Renal cortex interstitium (tissue), 11 donors: Measurements from ENCODE around the gene CDK10. TPM values are rescaled to one million over a fixed set of nuclear protein-coding genes. Genes with fewer than 3 reads are reported as not detected.

Experiments
- DNase-seq, 11 donors: peaks; one replicate each; pipeline ENCODE4 v3.0.0-alpha.2; 2013; ENCODE audit warnings: low read depth in 9 of 11, low spot score in 4 of 11; ENCODE audit errors: extremely low read depth in 1 of 11
- polyA plus RNA-seq, 3 donors: library from polyadenylated mRNA; unstranded; fragments of 120-200 nt; gene quantifications; one replicate each; pipeline ENCODE4 v1.2.1, GENCODE V29; 2013; ENCODE audit not compliant: insufficient read length in 3 of 3

The CDK10 gene
- polyA plus RNA-seq, 3 donors: 90.3 to 167 (median 127) TPM

DNA sequence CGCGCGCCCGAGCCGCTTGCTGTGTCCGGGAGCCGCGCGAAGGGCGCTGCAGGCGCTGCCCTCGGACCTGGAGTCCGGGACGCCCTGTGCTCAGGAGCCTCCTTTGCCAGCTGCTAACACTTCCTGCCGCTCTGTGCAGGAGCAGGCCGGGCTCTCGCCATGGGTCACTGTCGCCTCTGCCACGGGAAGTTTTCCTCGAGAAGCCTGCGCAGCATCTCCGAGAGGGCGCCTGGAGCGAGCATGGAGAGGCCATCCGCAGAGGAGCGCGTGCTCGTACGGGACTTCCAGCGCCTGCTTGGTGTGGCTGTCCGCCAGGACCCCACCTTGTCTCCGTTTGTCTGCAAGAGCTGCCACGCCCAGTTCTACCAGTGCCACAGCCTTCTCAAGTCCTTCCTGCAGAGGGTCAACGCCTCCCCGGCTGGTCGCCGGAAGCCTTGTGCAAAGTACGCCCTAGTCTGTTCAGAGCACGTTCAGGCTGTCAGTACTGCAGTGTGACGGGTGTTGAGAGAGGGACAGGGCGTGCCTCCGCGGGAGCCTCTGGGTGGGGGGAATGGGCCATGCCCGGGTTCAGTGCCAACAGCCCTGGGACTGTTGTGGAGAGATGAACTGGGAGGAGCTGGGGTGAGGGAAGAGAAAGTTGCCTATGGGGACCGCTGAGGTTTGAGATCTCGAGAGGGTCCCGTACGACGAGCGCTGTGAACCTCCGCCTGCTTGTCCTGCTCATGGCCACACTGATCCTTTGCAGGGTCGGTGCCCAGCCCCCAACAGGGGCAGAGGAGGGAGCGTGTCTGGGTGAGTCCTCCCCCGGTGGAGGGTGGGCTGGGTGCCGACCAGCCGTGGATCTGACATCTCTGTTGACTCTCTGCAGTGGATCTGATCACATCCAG is 36.1 kb downstream of the CDK10 start:
- DNase-seq: peak in 2 of 11 donors; percentile 6 to 12

- no peak for DNase-seq
Measured at GRCh38 chr16:89723279-89724250, 37.1 kb downstream of the CDK10 start.

DNA sequence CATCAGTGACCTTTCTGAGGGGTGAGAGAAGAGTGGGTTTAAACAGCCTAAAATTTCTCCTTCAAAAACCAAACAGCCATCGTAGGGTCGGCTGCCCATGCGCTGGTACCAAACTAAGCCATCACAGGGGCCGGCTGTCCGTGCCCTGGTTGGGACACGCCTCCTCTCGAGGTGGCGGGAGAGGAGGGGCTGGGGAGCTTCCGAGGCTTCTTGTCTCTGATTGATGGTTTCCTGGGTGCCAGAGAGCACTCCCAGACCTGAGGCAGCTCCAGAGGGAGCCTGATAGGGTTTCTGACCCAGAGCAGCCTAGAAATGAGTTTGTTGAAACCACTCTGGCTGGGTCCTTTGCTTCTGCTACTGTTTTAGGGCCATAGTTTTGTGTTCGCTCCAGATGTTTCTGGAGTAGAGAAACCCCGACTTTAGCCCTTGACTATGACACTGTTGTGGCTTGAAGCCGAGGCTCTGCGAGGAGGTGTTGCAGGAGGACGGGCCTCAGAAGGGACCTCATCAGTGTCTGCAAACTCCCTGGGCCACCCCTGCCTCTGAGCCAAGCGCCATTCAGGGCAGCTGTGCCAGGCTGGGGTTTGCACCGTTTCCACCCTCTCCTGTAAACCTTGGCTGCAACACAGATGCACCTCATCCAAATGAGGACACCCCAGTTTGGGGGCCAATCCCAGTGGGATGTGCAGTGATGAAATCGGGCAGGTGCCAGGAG is 41.1 kb downstream of the CDK10 start:
- DNase-seq: no peak

GRCh38 chr16:89729293-89729692 is 42.8 kb downstream of the CDK10 start:
- DNase-seq: no peak

GRCh38 chr16:89729863-89730593 is 43.5 kb downstream of the CDK10 start:
- peak in 1 of 11 donors; percentile 7 for DNase-seq

DNA sequence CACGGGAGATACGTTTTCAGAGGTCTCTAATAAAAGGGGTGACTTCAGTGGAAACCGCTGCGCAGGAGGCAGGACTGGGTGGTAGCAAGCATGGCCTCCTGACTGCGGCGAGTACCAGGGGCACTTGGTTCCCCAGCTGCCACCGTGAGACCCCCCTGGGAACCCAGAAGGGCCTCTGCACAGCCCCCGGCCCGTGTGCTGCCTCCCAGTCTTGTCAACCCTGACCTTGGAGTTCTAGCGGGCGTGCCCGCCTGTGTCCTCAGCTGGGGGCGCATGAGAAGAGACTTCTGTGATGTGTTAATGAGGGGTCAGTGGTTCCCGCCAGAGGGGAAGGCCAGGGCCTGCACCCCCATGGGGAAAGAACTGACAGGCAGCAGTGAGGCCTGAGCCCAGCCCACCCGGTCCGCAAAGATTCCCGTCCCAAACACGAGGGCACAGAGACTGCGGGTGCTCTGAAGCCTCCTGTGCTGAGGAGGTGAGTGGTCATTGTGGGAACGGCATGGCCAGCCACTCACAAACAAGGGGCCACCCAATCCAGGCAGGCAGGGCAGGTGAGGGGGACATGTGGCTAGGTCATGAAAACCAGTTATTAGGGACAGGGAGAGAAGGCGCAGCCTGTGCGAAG is 44.2 kb downstream of the CDK10 start:
- DNase-seq: no peak

DNA sequence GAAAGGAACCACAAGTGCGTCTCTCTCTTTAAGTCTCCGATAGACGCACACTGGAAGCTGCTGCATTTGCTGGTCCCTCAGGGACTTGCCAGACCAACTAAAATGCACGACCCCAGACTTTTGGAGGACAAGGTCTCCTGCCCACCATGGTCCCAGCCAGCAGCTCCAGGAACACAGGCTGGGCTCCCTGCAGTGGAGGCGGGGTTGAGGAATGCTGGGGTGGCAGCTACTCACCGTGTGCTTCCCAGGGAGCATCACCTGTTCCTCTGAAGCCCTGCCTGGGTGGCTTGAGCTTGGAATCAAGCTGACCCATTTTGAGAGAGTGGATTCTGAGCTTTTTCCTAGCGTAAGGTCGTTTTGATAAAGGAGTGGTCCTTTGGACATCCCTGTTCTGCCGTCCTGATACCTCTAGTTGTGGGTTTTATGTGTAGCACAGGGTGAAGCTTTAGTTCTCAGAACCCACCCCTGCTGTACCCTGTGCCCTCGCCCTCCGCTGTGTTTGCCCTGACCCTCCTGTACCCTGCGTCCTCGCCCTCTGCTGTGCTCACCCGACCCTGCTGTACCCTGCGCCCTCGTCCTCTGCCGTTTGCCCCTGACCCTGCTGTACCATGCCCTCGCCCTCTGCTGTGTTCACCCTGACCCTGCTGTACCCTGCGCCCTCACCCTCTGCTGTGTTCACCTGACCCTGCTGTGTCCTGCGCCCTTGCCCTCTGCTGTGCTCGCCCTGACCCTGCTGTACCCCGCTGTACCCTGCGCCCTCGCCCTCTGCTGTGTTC is 45.8 kb downstream of the CDK10 start:
- no peak for DNase-seq

- no peak for DNase-seq
Measured at GRCh38 chr16:89732918-89733242, 46.4 kb downstream of the CDK10 start.

DNA sequence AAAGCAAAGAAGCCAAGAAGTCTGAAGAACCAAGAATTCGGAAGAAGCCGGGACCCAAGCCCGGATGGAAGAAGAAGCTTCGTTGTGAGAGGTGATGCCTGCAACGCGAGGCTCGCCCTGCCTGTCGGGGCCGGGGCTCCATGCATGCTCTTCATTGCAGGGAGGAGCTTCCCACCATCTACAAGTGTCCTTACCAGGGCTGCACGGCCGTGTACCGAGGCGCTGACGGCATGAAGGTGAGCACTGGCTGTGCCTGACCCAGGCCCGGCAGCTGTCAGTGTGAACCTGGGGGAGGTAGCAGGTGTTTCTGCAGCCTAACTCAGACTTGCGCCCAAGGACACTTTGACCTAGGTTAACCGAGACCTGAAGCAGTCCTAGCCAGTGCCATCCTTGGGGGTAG is 46.8 kb downstream of the CDK10 start:
- no peak for DNase-seq

DNA sequence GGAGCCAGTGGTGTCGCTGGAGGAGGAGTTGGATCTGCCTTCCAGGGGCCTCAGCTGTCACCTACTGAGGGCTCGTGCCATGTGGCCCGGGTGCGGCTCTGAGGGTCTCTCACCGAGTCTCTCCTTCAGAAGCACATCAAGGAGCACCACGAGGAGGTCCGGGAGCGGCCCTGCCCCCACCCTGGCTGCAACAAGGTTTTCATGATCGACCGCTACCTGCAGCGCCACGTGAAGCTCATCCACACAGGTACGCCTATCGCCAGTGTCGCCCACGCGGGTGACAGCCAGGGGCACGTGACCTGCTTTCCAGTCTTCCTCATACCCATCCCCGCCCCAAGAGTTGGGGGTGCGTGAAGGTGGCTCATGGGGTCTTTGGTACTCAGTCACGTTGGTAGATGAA is 47.3 kb downstream of the CDK10 start:
- no peak for DNase-seq

- no peak for DNase-seq
Measured at GRCh38 chr16:89736554-89736953, 50.1 kb downstream of the CDK10 start.

GRCh38 chr16:89737341-89738071 is 51.0 kb downstream of the CDK10 start:
- no peak for DNase-seq

DNA sequence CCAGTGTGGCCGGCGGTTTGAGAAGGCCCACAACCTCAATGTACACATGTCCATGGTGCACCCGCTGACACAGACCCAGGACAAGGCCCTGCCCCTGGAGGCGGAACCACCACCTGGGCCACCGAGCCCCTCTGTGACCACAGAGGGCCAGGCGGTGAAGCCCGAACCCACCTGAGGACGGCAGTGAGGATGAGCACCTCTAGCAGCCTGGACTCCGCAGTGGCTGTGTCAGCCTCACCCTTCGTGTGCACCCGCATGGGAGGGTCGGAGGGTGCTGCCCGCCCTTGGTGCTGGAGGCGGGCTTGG is 51.5 kb downstream of the CDK10 start:
- DNase-seq: no peak

DNA sequence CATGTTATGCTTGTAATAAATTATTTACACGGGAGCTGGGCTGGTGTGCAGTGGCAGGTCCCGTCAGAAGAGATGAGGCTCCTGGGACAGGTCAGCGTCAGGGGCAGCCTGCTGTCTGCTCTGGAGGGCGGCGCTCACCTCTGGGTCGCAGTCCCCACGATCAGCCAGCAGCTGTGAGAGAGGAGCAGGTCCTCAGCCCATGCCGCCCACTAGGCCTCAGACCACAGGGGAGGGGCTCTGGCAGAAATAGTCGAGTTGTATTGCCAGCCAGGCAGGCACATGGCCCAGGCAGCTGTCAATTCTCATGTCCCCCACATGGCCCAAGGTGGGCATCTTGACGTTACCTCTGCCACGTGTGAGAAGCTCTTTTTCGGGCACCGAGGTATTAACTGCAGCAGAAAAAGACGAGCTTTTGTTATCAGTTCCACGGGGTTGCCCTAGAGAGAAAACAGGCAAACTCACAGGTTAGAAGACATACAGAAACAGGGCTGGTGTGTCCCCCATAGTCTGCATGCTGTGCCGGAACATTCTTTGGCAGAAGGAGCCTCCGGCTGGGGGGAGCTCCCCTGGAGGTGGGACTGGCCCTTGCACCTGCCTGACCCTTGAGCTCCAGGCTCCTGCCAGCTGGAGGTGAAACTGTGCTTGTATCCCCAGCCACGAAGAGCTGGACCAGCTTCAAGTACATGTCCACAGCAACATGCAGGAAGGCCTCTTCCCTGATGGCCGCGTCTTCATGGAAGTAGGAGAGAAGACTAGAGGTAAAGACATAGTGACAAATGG is 52.2 kb downstream of the CDK10 start:
- DNase-seq: no peak

DNA sequence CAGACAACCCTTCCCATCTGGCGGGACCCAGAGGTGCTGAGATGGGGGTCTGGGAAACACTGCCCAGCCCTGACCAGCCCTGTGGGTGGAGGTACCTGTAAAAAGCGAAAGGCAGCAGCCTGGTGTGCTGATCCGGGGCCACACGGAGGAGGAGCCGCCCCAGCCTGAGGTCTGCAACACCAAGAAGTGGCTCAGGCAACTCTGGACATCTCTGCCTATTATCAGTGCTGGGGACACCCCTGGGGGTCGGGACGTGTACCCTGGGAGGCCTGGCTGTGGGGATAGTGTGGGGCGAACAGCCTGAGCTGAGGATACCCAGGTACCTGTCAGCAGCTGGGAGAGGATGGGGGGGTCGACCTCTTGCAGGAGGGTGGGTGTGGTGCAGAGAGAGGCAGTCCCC is 52.9 kb downstream of the CDK10 start:
- no peak for DNase-seq

- DNase-seq: no peak
Measured at GRCh38 chr16:89741342-89742014, 55.0 kb downstream of the CDK10 start.
